HEK293 (cell line): ENCODE results near the gene RELCH.

Experiments
- CTCF ChIA-PET: fragments of 350-600 bp; formaldehyde crosslinking; extraction: SDS; loops from one replicate; lab custom pipeline; 2021; ENCODE audit warnings: antibody characterized with exemption; lab: Yijun Ruan, JAX
- POLR2A ChIA-PET: fragments of 300-600 bp; formaldehyde crosslinking; extraction: SDS; loops from one replicate; lab custom pipeline; 2020; ENCODE audit warnings: antibody characterized with exemption, inconsistent platforms; lab: Yijun Ruan, JAX
- H3K27ac ChIP-seq: fragments of 200-500 bp; sonication (Bioruptor generic); 2 replicates; pipeline ENCODE4 v1.5.1; 2014; ENCODE audit warnings: low read depth, low read length, control low read depth, inconsistent platforms; ENCODE audit errors: extremely low read depth
- H3K36me3 ChIP-seq, 2 experiments: fragments of 200-500 bp in 1 of 2; sonication (Bioruptor generic) in 1 of 2; 1 replicate in 1 of 2; 2 replicates in 1 of 2; pipeline ENCODE4 v1.5.1; 2014 to 2017; ENCODE audit warnings: inconsistent platforms in 2 of 2, low read length in 2 of 2; ENCODE audit not compliant: control insufficient read depth in 2 of 2, insufficient read depth in 1 of 2
- H3K4me1 ChIP-seq: fragments of 200-500 bp; sonication (Bioruptor generic); 2 replicates; pipeline ENCODE4 v1.5.1; 2014; ENCODE audit warnings: mild to moderate bottlenecking, low read length, inconsistent platforms; ENCODE audit not compliant: control insufficient read depth, insufficient read depth
- H3K4me3 ChIP-seq: 2 replicates; pipeline ENCODE4 v1.5.1; 2011; ENCODE audit warnings: low read depth, mild to moderate bottlenecking, control low read depth, low read length, moderate library complexity
- H3K9me3 ChIP-seq: fragments of 200-500 bp; sonication (Bioruptor generic); 2 replicates; pipeline ENCODE4 v1.5.1; 2014; ENCODE audit warnings: low read depth, low read length, inconsistent platforms; ENCODE audit not compliant: control insufficient read depth, insufficient read depth
- GLI2 ChIP-seq: fragments of 450-650 bp; formaldehyde crosslinking; IDR thresholded peaks from 2 replicates; pipeline ENCODE4; 2017; ENCODE audit warnings: missing biosample characterization, missing genetic modification characterization, low read depth, borderline replicate concordance
- GLIS2 ChIP-seq: fragments of 450-650 bp; formaldehyde crosslinking; IDR thresholded peaks from 2 replicates; pipeline ENCODE4 v1.5.1; 2016; ENCODE audit warnings: missing biosample characterization, missing genetic modification characterization
- IKZF3 ChIP-seq: fragments of 450-650 bp; IDR thresholded peaks from 2 replicates; pipeline ENCODE4 v1.5.0; 2018; ENCODE audit warnings: missing biosample characterization, mild to moderate bottlenecking, missing genetic modification characterization, moderate library complexity
- KLF1 ChIP-seq: fragments of 450-650 bp; formaldehyde crosslinking; IDR thresholded peaks from 2 replicates; pipeline ENCODE4 v1.5.1; 2016; ENCODE audit warnings: missing biosample characterization, missing genetic modification characterization
- ZBTB48 ChIP-seq: fragments of 450-650 bp; formaldehyde crosslinking; IDR thresholded peaks from 2 replicates; pipeline ENCODE4 v1.5.1; 2016; ENCODE audit warnings: missing biosample characterization, missing genetic modification characterization
- ZFP37 ChIP-seq: fragments of 450-650 bp; formaldehyde crosslinking; IDR thresholded peaks from 2 replicates; pipeline ENCODE4 v1.5.1; 2016; ENCODE audit warnings: missing biosample characterization, missing genetic modification characterization
- ZFP41 ChIP-seq: fragments of 450-650 bp; formaldehyde crosslinking; IDR thresholded peaks from 2 replicates; pipeline ENCODE4 v1.5.1; 2016; ENCODE audit warnings: missing biosample characterization, missing genetic modification characterization, borderline replicate concordance
- ZNF10 ChIP-seq: fragments of 450-650 bp; formaldehyde crosslinking; IDR thresholded peaks from 2 replicates; pipeline ENCODE4 v1.5.1; 2017; ENCODE audit warnings: missing biosample characterization, missing genetic modification characterization
- ZNF114 ChIP-seq: fragments of 450-650 bp; formaldehyde crosslinking; IDR thresholded peaks from 2 replicates; pipeline ENCODE4 v1.5.0; 2017; ENCODE audit warnings: missing biosample characterization, missing genetic modification characterization
- ZNF23 ChIP-seq: fragments of 450-650 bp; formaldehyde crosslinking; IDR thresholded peaks from 2 replicates; pipeline ENCODE4 v1.5.1; 2016; ENCODE audit warnings: missing biosample characterization, missing genetic modification characterization, borderline replicate concordance
- ZNF561 ChIP-seq: fragments of 450-650 bp; IDR thresholded peaks from 2 replicates; pipeline ENCODE4 v1.5.1; 2018; ENCODE audit warnings: missing biosample characterization, missing genetic modification characterization, borderline replicate concordance
- ZNF701 ChIP-seq: fragments of 450-650 bp; formaldehyde crosslinking; IDR thresholded peaks from 2 replicates; pipeline ENCODE4 v1.5.1; 2016; ENCODE audit warnings: missing biosample characterization, missing genetic modification characterization
- ZNF707 ChIP-seq: fragments of 450-650 bp; formaldehyde crosslinking; IDR thresholded peaks from 2 replicates; pipeline ENCODE4 v1.5.1; 2016; ENCODE audit warnings: missing biosample characterization, missing genetic modification characterization
- TF ChIP-seq, protein P1 (sequence below): fragments of 450-650 bp; formaldehyde crosslinking; IDR thresholded peaks from 2 replicates; pipeline ENCODE4 v1.5.1; 2017; ENCODE audit warnings: missing biosample characterization, missing genetic modification characterization
- TF ChIP-seq, protein P2 (sequence below): fragments of 450-650 bp; formaldehyde crosslinking; IDR thresholded peaks from 2 replicates; pipeline ENCODE4 v1.5.1; 2016; ENCODE audit warnings: missing biosample characterization, missing genetic modification characterization
- TF ChIP-seq, protein P3 (sequence below): fragments of 450-650 bp; formaldehyde crosslinking; IDR thresholded peaks from 2 replicates; pipeline ENCODE4 v1.5.1; 2016; ENCODE audit warnings: missing biosample characterization, missing genetic modification characterization
- TF ChIP-seq, protein P4 (sequence below): fragments of 450-650 bp; IDR thresholded peaks from 2 replicates; pipeline ENCODE4 v1.5.1; 2018; ENCODE audit warnings: missing biosample characterization, mild to moderate bottlenecking, missing genetic modification characterization

RELCH gene

DNA sequence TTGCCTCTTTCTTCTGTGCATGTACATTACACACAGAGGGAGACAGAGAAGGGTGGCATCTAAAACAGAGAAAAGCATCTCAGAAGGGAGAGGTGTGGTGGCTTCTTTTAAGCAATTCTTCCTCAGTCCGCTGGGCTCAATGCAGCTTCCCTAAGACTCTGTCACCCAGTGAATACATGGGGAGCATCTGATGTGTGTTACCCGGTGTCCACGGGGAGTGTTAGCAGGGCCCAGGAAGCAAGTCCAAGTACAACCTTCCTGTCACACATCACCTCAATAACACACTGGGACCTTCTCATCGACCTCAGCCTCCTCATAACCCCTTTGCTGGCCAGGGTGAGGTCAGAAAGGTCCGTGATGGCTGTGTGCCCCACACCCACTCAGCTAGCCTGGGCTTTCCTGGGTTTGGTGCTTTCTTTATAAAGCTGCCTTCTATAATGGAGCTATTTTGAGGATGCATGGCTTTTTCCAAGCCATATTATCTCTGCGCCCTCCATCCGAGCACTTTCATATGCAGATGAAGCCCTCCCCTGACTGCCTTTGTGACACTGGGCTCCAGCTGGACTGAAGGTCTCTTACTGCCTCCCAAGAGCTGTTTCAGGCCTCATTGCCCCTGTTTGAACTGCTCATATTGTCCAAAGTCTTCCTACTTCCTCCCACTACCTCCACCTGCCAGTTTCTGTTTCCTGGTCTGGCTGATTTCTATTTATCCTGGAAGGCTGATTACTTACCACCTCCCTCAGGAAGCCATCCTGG, 159.5 kb downstream of the RELCH start:
- Histone ChIP-seq H3K4me3 (no peak overlapping the region), H3K4me1 (peaks cover 2% of the 10 kb centered on the region; the same call in 1 of the 2 replicates), H3K36me3 (peaks cover 0 to 5% of the 10 kb centered on the region in 2 experiments; a peak in 1 of 3 replicates), H3K27ac (no peak overlapping the region), H3K9me3 (no peaks in the 10 kb centered on the region)
- TF ChIP-seq, protein P1, sequence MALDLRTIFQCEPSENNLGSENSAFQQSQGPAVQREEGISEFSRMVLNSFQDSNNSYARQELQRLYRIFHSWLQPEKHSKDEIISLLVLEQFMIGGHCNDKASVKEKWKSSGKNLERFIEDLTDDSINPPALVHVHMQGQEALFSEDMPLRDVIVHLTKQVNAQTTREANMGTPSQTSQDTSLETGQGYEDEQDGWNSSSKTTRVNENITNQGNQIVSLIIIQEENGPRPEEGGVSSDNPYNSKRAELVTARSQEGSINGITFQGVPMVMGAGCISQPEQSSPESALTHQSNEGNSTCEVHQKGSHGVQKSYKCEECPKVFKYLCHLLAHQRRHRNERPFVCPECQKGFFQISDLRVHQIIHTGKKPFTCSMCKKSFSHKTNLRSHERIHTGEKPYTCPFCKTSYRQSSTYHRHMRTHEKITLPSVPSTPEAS (tag by site-specific recombination): no peak
- TF ChIP-seq, protein P2, sequence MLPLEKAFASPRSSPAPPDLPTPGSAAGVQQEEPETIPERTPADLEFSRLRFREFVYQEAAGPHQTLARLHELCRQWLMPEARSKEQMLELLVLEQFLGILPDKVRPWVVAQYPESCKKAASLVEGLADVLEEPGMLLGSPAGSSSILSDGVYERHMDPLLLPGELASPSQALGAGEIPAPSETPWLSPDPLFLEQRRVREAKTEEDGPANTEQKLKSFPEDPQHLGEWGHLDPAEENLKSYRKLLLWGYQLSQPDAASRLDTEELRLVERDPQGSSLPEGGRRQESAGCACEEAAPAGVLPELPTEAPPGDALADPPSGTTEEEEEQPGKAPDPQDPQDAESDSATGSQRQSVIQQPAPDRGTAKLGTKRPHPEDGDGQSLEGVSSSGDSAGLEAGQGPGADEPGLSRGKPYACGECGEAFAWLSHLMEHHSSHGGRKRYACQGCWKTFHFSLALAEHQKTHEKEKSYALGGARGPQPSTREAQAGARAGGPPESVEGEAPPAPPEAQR (tag by site-specific recombination): no peak
- TF ChIP-seq GLIS2 (tag by site-specific recombination) (no peak), IKZF3 (tag by site-specific recombination) (no peak), ZBTB48 (no peak), ZNF701 (tag by site-specific recombination) (no peak), ZNF561 (tag by site-specific recombination) (no peak), ZNF114 (tag by site-specific recombination) (no peak), ZFP37 (tag by site-specific recombination) (no peak), KLF1 (tag by site-specific recombination) (no peak), ZNF707 (tag by site-specific recombination) (no peak), ZNF23 (tag by site-specific recombination) (no peak), ZFP41 (tag by site-specific recombination) (no peak)
- TF ChIP-seq, protein P3, sequence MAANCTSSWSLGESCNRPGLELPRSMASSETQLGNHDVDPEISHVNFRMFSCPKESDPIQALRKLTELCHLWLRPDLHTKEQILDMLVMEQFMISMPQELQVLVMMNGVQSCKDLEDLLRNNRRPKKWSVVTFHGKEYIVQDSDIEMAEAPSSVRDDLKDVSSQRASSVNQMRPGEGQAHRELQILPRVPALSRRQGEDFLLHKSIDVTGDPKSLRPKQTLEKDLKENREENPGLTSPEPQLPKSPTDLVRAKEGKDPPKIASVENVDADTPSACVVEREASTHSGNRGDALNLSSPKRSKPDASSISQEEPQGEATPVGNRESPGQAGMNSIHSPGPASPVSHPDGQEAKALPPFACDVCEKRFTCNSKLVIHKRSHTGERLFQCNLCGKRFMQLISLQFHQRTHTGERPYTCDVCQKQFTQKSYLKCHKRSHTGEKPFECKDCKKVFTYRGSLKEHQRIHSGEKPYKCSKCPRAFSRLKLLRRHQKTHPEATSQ (tag by site-specific recombination): no peak
- ChIA-PET POLR2A (no interaction called here), CTCF (interaction anchor here (0.6 kb wide), 4 partner anchors 232 to 665 kb away, joined by 3 to 4 read pairs (median 3); no protein-coding TSS in a partner anchor)

DNA sequence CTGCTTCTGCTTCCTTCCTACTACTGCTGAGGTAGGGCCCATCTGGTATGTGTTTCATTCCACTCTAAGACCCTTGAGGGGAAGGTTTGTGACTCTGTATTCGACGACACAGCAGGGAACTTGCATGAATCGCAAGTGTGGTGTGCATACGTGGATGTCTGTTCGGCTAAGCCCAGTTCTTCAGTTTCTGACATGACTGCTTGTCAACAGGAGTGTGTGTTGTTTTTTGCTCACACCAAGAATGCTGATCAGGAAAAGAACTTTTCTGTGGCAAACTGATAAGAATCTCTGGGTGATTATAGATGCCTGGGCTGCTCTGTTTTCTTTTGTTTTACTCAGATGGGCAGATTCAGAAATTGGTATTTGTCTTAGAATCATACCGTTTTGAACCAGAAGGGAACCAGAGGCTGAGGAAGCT, 160.0 kb downstream of the RELCH start:
- no peaks in the 10 kb centered on the region; the same call in 1 of the 2 replicates for H3K4me1 ChIP-seq
- TF ChIP-seq ZNF10 (tag by site-specific recombination) (peak; percentile 58; the same call in 1 of the 2 replicates), GLI2 (no peak)
- TF ChIP-seq, protein P4, sequence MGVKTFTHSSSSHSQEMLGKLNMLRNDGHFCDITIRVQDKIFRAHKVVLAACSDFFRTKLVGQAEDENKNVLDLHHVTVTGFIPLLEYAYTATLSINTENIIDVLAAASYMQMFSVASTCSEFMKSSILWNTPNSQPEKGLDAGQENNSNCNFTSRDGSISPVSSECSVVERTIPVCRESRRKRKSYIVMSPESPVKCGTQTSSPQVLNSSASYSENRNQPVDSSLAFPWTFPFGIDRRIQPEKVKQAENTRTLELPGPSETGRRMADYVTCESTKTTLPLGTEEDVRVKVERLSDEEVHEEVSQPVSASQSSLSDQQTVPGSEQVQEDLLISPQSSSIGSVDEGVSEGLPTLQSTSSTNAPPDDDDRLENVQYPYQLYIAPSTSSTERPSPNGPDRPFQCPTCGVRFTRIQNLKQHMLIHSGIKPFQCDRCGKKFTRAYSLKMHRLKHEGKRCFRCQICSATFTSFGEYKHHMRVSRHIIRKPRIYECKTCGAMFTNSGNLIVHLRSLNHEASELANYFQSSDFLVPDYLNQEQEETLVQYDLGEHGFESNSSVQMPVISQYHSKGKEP: 0 out of 2 replicates have a peak, but pooled peaks have one; percentile 23
- H3K27ac ChIP-seq: no peak overlapping the region
- H3K4me3 ChIP-seq: no peak overlapping the region
- ChIA-PET CTCF (interaction anchor here (0.6 to 1.2 kb wide), 4 partner anchors 21 to 243 kb away, joined by 3 read pairs; no protein-coding TSS in a partner anchor), POLR2A (no interaction called here)
- H3K36me3 ChIP-seq: peaks cover 5 to 9% of the 10 kb centered on the region in 2 experiments; a peak in 2 of 3 replicates
- H3K9me3 ChIP-seq: no peaks in the 10 kb centered on the region
